ENCODE measurements around the gene BABAM1. TPM values are rescaled to one million over a fixed set of nuclear protein-coding genes. Genes with fewer than 3 reads are reported as not detected.

The BABAM1 gene
- total and polyA plus RNA-seq, 5 donors from 2014 or later = 82.3 to 140 (median 116) TPM

GRCh38 chr19:17245535-17245984, 21.7 kb upstream of the BABAM1 start, which contains the start of gene NR2F6:
Gene NR2F6 (minus strand): TSS chr19:17245919. CDS start chr19:17245220, 699 bp downstream.
- peaks cover 40% of the 10 kb centered on the region for H3K27me3 Mint-ChIP-seq
- H3K4me1 Mint-ChIP-seq = peaks cover 0 to 12% (median 1%) of the 10 kb centered on the region in 4 donors
- Histone ChIP-seq H3K9me3 (ENCODE audit: control insufficient read depth in 2 of 2, low read length in 2 of 2) (no peaks in the 10 kb centered on the region), H3K36me3 (ENCODE audit: control insufficient read depth, insufficient read depth, low read length) (no peaks in the 10 kb centered on the region), H3K27me3 (ENCODE audit: control insufficient read depth, insufficient read depth, low read length) (no peaks in the 10 kb centered on the region), H3K27ac (ENCODE audit: insufficient read depth, low read length, poor library complexity, severe bottlenecking) (no peak within 1 kb of the TSS), H3K4me3 (ENCODE audit: low read depth, low read length) (no peak within 1 kb of the TSS), H3K4me1 (ENCODE audit: control insufficient read depth, insufficient read depth, low read length, poor library complexity, severe bottlenecking) (peaks cover 19% of the 10 kb centered on the region)
- H3K9me3 Mint-ChIP-seq = no peaks in the 10 kb centered on the region
- DNase-seq = no peak
- peak within 1 kb of the TSS; percentile 83 to 92 (median 87) for H3K4me3 Mint-ChIP-seq
- peak in 1 of 2 donors; percentile 5 for ATAC-seq (ENCODE audit: low read depth in 2 of 2)
- H3K27ac Mint-ChIP-seq = peak within 1 kb of the TSS in 1 of 3 donors; percentile 71
- H3K36me3 Mint-ChIP-seq = no peaks in the 10 kb centered on the region

- Histone ChIP-seq H3K9me3 (ENCODE audit: control insufficient read depth in 2 of 2, low read length in 2 of 2) (no peaks in the 10 kb centered on the region), H3K36me3 (ENCODE audit: control insufficient read depth, insufficient read depth, low read length) (no peaks in the 10 kb centered on the region), H3K4me3 (ENCODE audit: low read depth, low read length) (no peak overlapping the region), H3K27me3 (ENCODE audit: control insufficient read depth, insufficient read depth, low read length) (no peaks in the 10 kb centered on the region), H3K27ac (ENCODE audit: insufficient read depth, low read length, poor library complexity, severe bottlenecking) (no peak overlapping the region), H3K4me1 (ENCODE audit: control insufficient read depth, insufficient read depth, low read length, poor library complexity, severe bottlenecking) (peaks cover 19% of the 10 kb centered on the region)
- Mint-ChIP-seq H3K9me3 (no peaks in the 10 kb centered on the region), H3K36me3 (no peaks in the 10 kb centered on the region), H3K4me1 (peaks cover 0 to 12% (median 1%) of the 10 kb centered on the region in 4 donors), H3K4me3 (peak overlapping the region; percentile 53 to 85 (median 69)), H3K27me3 (peaks cover 31% of the 10 kb centered on the region), H3K27ac (peak overlapping the region in 1 of 3 donors; percentile 69)
- DNase-seq (no peak), ATAC-seq (ENCODE audit: low read depth in 2 of 2) (no peak)
Measured at GRCh38 chr19:17246681-17247425, 20.4 kb upstream of the BABAM1 start.

- no peaks in the 10 kb centered on the region for H3K9me3 ChIP-seq (ENCODE audit: control insufficient read depth in 2 of 2, low read length in 2 of 2)
- no peak for ATAC-seq (ENCODE audit: low read depth in 2 of 2)
Measured at GRCh38 chr19:17248011-17248776, 19.0 kb upstream of the BABAM1 start.

GRCh38 chr19:17249887-17250548, 17.2 kb upstream of the BABAM1 start:
- H3K4me1 Mint-ChIP-seq = peaks cover 0 to 12% (median 1%) of the 10 kb centered on the region in 4 donors
- Histone ChIP-seq H3K27me3 (ENCODE audit: control insufficient read depth, insufficient read depth, low read length) (no peaks in the 10 kb centered on the region), H3K9me3 (ENCODE audit: control insufficient read depth in 2 of 2, low read length in 2 of 2) (no peaks in the 10 kb centered on the region), H3K4me3 (ENCODE audit: low read depth, low read length) (no peak overlapping the region), H3K4me1 (ENCODE audit: control insufficient read depth, insufficient read depth, low read length, poor library complexity, severe bottlenecking) (peaks cover 14% of the 10 kb centered on the region), H3K36me3 (ENCODE audit: control insufficient read depth, insufficient read depth, low read length) (no peaks in the 10 kb centered on the region), H3K27ac (ENCODE audit: insufficient read depth, low read length, poor library complexity, severe bottlenecking) (no peak overlapping the region)
- H3K27me3 Mint-ChIP-seq = peaks cover 15% of the 10 kb centered on the region
- H3K9me3 Mint-ChIP-seq = no peaks in the 10 kb centered on the region
- DNase-seq (no peak), ATAC-seq (ENCODE audit: low read depth in 2 of 2) (no peak)
- peak overlapping the region in 1 of 4 donors; percentile 29 for H3K4me3 Mint-ChIP-seq
- H3K36me3 Mint-ChIP-seq = no peaks in the 10 kb centered on the region
- H3K27ac Mint-ChIP-seq = no peak overlapping the region

More at GRCh38 chr19:17248011-17248776, 19.0 kb upstream of the BABAM1 start:
- Mint-ChIP-seq H3K4me1 (peaks cover 0 to 12% (median 1%) of the 10 kb centered on the region in 4 donors), H3K27ac (no peak overlapping the region), H3K4me3 (no peak overlapping the region), H3K9me3 (no peaks in the 10 kb centered on the region), H3K27me3 (peaks cover 27% of the 10 kb centered on the region), H3K36me3 (no peaks in the 10 kb centered on the region)
- peaks cover 19% of the 10 kb centered on the region for H3K4me1 ChIP-seq (ENCODE audit: control insufficient read depth, insufficient read depth, low read length, poor library complexity, severe bottlenecking)
- DNase-seq = no peak
- no peak overlapping the region for H3K27ac ChIP-seq (ENCODE audit: insufficient read depth, low read length, poor library complexity, severe bottlenecking)
- no peaks in the 10 kb centered on the region for H3K36me3 ChIP-seq (ENCODE audit: control insufficient read depth, insufficient read depth, low read length)
- H3K4me3 ChIP-seq (ENCODE audit: low read depth, low read length) = no peak overlapping the region
- no peaks in the 10 kb centered on the region for H3K27me3 ChIP-seq (ENCODE audit: control insufficient read depth, insufficient read depth, low read length)

GRCh38 chr19:17254636-17255035, 12.6 kb upstream of the BABAM1 start:
- Histone ChIP-seq H3K36me3 (ENCODE audit: control insufficient read depth, insufficient read depth, low read length) (no peaks in the 10 kb centered on the region), H3K4me3 (ENCODE audit: low read depth, low read length) (no peak overlapping the region), H3K9me3 (ENCODE audit: control insufficient read depth in 2 of 2, low read length in 2 of 2) (no peaks in the 10 kb centered on the region), H3K27ac (ENCODE audit: insufficient read depth, low read length, poor library complexity, severe bottlenecking) (no peak overlapping the region), H3K27me3 (ENCODE audit: control insufficient read depth, insufficient read depth, low read length) (no peaks in the 10 kb centered on the region), H3K4me1 (ENCODE audit: control insufficient read depth, insufficient read depth, low read length, poor library complexity, severe bottlenecking) (no peaks in the 10 kb centered on the region)
- no peaks in the 10 kb centered on the region for H3K9me3 Mint-ChIP-seq
- no peaks in the 10 kb centered on the region for H3K36me3 Mint-ChIP-seq
- ATAC-seq (ENCODE audit: low read depth in 2 of 2) = no peak
- no peak overlapping the region for H3K27ac Mint-ChIP-seq
- H3K4me1 Mint-ChIP-seq = no peaks in the 10 kb centered on the region
- no peak for DNase-seq
- H3K27me3 Mint-ChIP-seq = peaks cover 9% of the 10 kb centered on the region
- no peak overlapping the region for H3K4me3 Mint-ChIP-seq

GRCh38 chr19:17255150-17255621, 12.1 kb upstream of the BABAM1 start:
- no peaks in the 10 kb centered on the region for H3K4me1 ChIP-seq (ENCODE audit: control insufficient read depth, insufficient read depth, low read length, poor library complexity, severe bottlenecking)
- no peak for DNase-seq
- H3K36me3 ChIP-seq (ENCODE audit: control insufficient read depth, insufficient read depth, low read length) = no peaks in the 10 kb centered on the region
- Mint-ChIP-seq H3K4me1 (no peaks in the 10 kb centered on the region), H3K36me3 (no peaks in the 10 kb centered on the region), H3K9me3 (no peaks in the 10 kb centered on the region), H3K27me3 (peaks cover 9% of the 10 kb centered on the region), H3K4me3 (no peak overlapping the region), H3K27ac (no peak overlapping the region)
- no peaks in the 10 kb centered on the region for H3K27me3 ChIP-seq (ENCODE audit: control insufficient read depth, insufficient read depth, low read length)
- H3K9me3 ChIP-seq (ENCODE audit: control insufficient read depth in 2 of 2, low read length in 2 of 2) = no peaks in the 10 kb centered on the region
- H3K27ac ChIP-seq (ENCODE audit: insufficient read depth, low read length, poor library complexity, severe bottlenecking) = no peak overlapping the region
- no peak for ATAC-seq (ENCODE audit: low read depth in 2 of 2)
- H3K4me3 ChIP-seq (ENCODE audit: low read depth, low read length) = no peak overlapping the region

- no peaks in the 10 kb centered on the region for H3K36me3 ChIP-seq (ENCODE audit: control insufficient read depth, insufficient read depth, low read length)
- no peak overlapping the region for H3K4me3 ChIP-seq (ENCODE audit: low read depth, low read length)
- H3K4me3 Mint-ChIP-seq = no peak overlapping the region
- H3K36me3 Mint-ChIP-seq = no peaks in the 10 kb centered on the region
- ATAC-seq (ENCODE audit: low read depth in 2 of 2) (no peak), DNase-seq (no peak)
- peaks cover 0 to 7% (median 4%) of the 10 kb centered on the region in 4 donors for H3K4me1 Mint-ChIP-seq
- no peak overlapping the region for H3K27ac ChIP-seq (ENCODE audit: insufficient read depth, low read length, poor library complexity, severe bottlenecking)
- no peak overlapping the region for H3K27ac Mint-ChIP-seq
- no peaks in the 10 kb centered on the region for H3K9me3 ChIP-seq (ENCODE audit: control insufficient read depth in 2 of 2, low read length in 2 of 2)
- no peaks in the 10 kb centered on the region for H3K4me1 ChIP-seq (ENCODE audit: control insufficient read depth, insufficient read depth, low read length, poor library complexity, severe bottlenecking)
- H3K27me3 Mint-ChIP-seq = peaks cover 15% of the 10 kb centered on the region
- no peaks in the 10 kb centered on the region for H3K27me3 ChIP-seq (ENCODE audit: control insufficient read depth, insufficient read depth, low read length)
- no peaks in the 10 kb centered on the region for H3K9me3 Mint-ChIP-seq
Measured at GRCh38 chr19:17256130-17256529, 11.1 kb upstream of the BABAM1 start.

All from CD4-positive, CD25-positive, alpha-beta regulatory T cell (primary cell).